ENCODE data around the gene CCR8.

CCR8 gene

DNA sequence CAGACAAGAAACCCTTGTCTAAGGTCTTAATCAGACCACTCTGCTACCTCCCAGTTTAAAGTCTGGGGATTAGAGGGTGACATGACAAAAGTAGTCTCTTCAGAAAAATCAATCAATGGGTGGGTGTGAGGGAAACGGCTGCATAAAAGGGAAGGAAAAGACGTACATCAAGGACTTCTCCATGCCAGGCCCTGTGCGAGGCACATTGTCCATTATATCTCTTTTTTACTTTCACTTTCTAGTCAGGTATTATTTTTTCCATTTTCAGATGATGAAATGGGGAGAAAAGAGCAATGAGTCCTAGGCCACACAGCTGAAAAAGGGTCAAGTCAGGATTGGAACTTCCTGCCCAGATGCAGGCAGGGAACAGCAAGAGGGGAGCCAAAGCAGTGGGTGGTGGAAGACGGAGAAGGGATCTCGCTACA is 45.0 kb upstream of the CCR8 start:
- Histone ChIP-seq H3K27me3 (no peaks in the 10 kb centered on the region), H3K27ac (no peak overlapping the region), H3K4me3 (no peak overlapping the region), H3K36me3 (no peaks in the 10 kb centered on the region), H3K9me3 (no peaks in the 10 kb centered on the region), H3K4me1 (no peaks in the 10 kb centered on the region)
- intact Hi-C loops (cut with DNase I; ENCODE audit: low total_unique reads): no loop called here
- TF ChIP-seq, protein P1, sequence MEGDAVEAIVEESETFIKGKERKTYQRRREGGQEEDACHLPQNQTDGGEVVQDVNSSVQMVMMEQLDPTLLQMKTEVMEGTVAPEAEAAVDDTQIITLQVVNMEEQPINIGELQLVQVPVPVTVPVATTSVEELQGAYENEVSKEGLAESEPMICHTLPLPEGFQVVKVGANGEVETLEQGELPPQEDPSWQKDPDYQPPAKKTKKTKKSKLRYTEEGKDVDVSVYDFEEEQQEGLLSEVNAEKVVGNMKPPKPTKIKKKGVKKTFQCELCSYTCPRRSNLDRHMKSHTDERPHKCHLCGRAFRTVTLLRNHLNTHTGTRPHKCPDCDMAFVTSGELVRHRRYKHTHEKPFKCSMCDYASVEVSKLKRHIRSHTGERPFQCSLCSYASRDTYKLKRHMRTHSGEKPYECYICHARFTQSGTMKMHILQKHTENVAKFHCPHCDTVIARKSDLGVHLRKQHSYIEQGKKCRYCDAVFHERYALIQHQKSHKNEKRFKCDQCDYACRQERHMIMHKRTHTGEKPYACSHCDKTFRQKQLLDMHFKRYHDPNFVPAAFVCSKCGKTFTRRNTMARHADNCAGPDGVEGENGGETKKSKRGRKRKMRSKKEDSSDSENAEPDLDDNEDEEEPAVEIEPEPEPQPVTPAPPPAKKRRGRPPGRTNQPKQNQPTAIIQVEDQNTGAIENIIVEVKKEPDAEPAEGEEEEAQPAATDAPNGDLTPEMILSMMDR (IDR thresholded peaks at IDR 0.05): no peak
- DNase-seq: no peak

DNA sequence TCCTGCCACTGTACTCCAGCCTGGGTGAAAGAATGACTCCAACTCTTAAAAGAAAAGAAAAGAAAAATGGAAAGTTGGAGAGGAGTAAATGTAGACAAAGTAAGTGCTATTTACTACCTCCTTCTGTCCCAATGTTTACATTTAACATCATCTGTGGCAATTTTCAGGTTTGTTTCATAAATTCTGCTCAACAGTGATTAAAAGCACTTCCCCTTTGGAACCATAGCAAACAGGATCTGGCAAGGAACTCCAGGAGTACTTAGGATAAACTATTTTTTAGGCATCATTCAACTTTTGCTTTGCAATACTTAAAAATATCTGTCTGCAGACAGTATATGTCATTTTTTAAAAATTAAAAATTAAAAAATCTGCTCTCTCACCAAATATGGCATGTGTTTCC is 44.2 kb upstream of the CCR8 start:
- Histone ChIP-seq H3K4me3 (no peak overlapping the region), H3K27me3 (no peaks in the 10 kb centered on the region), H3K36me3 (no peaks in the 10 kb centered on the region), H3K9me3 (no peaks in the 10 kb centered on the region), H3K27ac (no peak overlapping the region), H3K4me1 (no peaks in the 10 kb centered on the region)
- TF ChIP-seq, protein P1 (IDR thresholded peaks at IDR 0.05): no peak
- DNase-seq: no peak
- intact Hi-C loops (cut with DNase I; ENCODE audit: low total_unique reads): loop anchor here (5.0 kb wide), 1 partner anchor 78 kb away; no protein-coding TSS in a partner anchor

DNA sequence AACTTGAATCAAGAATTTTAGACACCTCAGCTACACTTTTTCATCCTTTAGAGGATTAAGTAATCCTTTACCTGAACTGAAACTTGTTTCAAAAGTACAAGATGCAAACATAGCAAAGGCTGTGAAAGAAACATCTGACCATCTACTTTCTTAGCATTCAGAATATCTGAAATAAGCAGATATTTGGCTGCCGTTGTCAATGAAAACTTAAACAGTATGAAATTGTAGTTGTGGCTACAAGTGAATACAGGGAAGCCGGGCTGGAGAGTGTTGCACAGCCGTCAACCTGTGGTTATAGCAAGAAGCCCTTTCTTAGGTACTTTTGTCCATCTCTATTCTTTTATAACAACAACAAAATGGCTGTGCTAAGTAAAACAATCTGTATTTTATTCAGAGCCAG is 42.7 kb upstream of the CCR8 start:
- H3K9me3 ChIP-seq: no peaks in the 10 kb centered on the region
- no peaks in the 10 kb centered on the region for H3K4me1 ChIP-seq
- H3K36me3 ChIP-seq: no peaks in the 10 kb centered on the region
- H3K27ac ChIP-seq: no peak overlapping the region
- intact Hi-C loops (cut with DNase I; ENCODE audit: low total_unique reads): loop anchor here (5.0 kb wide), 1 partner anchor 79 kb away; no protein-coding TSS in a partner anchor
- H3K4me3 ChIP-seq: no peak overlapping the region
- TF ChIP-seq, protein P1 (IDR thresholded peaks at IDR 0.05): no peak
- no peak for DNase-seq
- H3K27me3 ChIP-seq: no peaks in the 10 kb centered on the region

DNA sequence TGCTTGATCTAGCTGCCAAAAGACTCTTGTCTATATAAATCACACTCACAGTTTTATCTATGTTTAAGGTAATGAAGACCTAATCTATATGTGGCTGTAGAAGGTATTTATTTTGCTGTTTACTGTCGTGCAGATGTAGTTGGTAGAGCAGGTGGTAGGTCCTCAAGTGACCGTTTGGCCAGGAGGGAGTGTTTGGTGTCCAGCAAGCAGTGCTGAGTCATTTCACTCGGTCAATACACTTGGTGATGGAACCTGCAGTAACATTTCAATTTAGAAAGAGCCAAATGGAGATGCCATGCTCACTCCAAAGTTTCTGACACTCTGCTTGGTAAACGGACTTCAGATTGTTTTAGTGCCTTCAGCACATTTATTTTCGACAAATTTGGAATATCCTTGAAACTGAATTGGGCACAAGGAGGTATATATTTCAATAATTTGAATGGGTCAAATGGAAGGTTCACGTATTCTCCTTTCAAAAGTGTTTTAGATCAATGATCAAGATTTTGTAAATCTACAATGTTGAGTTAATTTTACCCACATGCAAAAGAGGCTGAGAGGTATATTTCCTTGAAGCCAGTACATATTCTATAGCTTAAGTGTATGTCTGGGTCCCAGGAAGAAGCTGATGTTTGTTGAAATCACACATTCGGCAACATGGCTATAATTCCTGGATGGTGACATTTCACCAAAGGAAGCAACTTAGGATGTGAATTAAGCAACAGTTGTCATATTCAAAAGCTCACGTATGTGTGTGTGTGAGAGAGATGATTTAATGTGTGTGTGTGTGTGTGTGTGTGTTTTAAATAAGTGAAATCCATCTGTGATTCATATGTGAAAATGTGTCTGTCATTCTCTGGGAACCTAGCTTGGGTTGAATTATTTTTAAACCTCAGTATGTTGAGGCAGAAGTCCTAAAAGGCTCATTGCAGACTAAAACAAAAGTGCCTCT is 42.0 kb upstream of the CCR8 start:
- no peaks in the 10 kb centered on the region for H3K9me3 ChIP-seq
- no peak overlapping the region for H3K4me3 ChIP-seq
- H3K27ac ChIP-seq: no peak overlapping the region
- H3K27me3 ChIP-seq: no peaks in the 10 kb centered on the region
- no peak for DNase-seq
- H3K4me1 ChIP-seq: no peaks in the 10 kb centered on the region
- intact Hi-C loops (cut with DNase I; ENCODE audit: low total_unique reads): loop anchor here (5.0 kb wide), 1 partner anchor 80 kb away; no protein-coding TSS in a partner anchor
- no peaks in the 10 kb centered on the region for H3K36me3 ChIP-seq
- TF ChIP-seq, protein P1 (IDR thresholded peaks at IDR 0.05): no peak

DNA sequence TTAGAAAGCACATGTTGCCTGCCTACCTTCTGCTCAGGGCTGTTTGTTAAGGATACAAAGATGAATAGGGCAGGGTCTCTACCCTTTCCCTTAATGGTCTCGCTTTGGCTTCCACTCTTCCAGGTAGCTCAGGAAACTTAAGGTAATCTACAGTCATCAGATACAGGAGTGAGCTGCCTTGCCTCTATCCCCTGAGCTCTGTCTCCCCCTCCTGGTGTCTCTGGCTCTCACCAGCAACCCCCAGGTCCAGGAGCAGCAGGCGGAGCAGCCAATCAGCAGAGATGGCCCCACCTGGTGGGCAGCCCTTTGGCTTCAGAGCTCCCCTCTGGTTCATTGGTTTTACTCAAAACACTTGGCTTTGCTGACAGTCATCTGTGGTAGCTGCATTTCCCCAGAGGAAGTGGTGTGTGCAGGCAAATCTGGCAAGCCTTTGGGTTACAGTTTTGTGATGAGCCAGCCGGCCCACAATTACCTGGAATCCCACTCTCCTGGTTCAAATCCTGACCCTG is 41.2 kb upstream of the CCR8 start:
- DNase-seq: peak; percentile 71 to 79
- Histone ChIP-seq H3K27me3 (no peaks in the 10 kb centered on the region), H3K4me3 (no peak overlapping the region), H3K9me3 (no peaks in the 10 kb centered on the region), H3K27ac (no peak overlapping the region), H3K36me3 (no peaks in the 10 kb centered on the region), H3K4me1 (no peaks in the 10 kb centered on the region)
- intact Hi-C loops (cut with DNase I; ENCODE audit: low total_unique reads): loop anchor here (5.0 kb wide), 1 partner anchor 81 kb away; no protein-coding TSS in a partner anchor
- TF ChIP-seq, protein P1 (IDR thresholded peaks at IDR 0.05): peak; percentile 84 to 90
